HG03097 (cell line): ENCODE data around the gene NSUN4.
"Not testable (repeated sequence)": the region's sequence is repeated elsewhere in the genome, so short reads cannot be mapped to it uniquely, and the experiment has no call there.

Experiments
- ATAC-seq: cut with Tn5 transposase; IDR thresholded peaks from one replicate; pipeline ENCODE4 v1.9.1; 2021; ENCODE audit not compliant: unreplicated experiment, low FRiP score

The NSUN4 gene

GRCh38 chr1:46340404-46341221 lies at the start of gene NSUN4:
Gene NSUN4, plus strand, starts transcription at chr1:46340807. Its CDS starts 20 bp downstream, at chr1:46340827.
- ATAC-seq: peak; percentile 77

GRCh38 chr1:46295306-46295705 lies 45.3 kb upstream of the NSUN4 start:
- no peak for ATAC-seq

GRCh38 chr1:46298387-46298786 lies 42.2 kb upstream of the NSUN4 start:
- no peak for ATAC-seq

GRCh38 chr1:46300673-46301405 lies 39.8 kb upstream of the NSUN4 start:
- no peak for ATAC-seq

- no peak for ATAC-seq
Measured at GRCh38 chr1:46301406-46301807, 39.2 kb upstream of the NSUN4 start.

- peak; percentile 33 for ATAC-seq
Measured at GRCh38 chr1:46301808-46302640, 38.6 kb upstream of the NSUN4 start.

GRCh38 chr1:46302641-46303037 lies 38.0 kb upstream of the NSUN4 start:
- peak; percentile 21 for ATAC-seq

- ATAC-seq: peak; percentile 73
Measured at GRCh38 chr1:46303038-46303871, 37.4 kb upstream of the NSUN4 start, which contains the start of the genes LRRC41 and UQCRH. Gene LRRC41, minus strand, starts transcription at chr1:46303616. Its CDS starts 294 bp downstream, at chr1:46303322. Gene UQCRH, plus strand, starts transcription at chr1:46303698. Its CDS starts 69 bp downstream, at chr1:46303767.

- ATAC-seq: no peak
Measured at GRCh38 chr1:46303872-46304326, 36.7 kb upstream of the NSUN4 start.

- no peak for ATAC-seq
Measured at GRCh38 chr1:46306159-46306530, 34.5 kb upstream of the NSUN4 start.

- no peak for ATAC-seq
Measured at GRCh38 chr1:46309401-46310159, 31.0 kb upstream of the NSUN4 start.

GRCh38 chr1:46310321-46310720 lies 30.3 kb upstream of the NSUN4 start:
- no peak for ATAC-seq

- no peak for ATAC-seq
Measured at GRCh38 chr1:46315669-46316403, 24.8 kb upstream of the NSUN4 start.

- ATAC-seq: no peak
Measured at GRCh38 chr1:46317323-46317722, 23.3 kb upstream of the NSUN4 start.

GRCh38 chr1:46319301-46319700 lies 21.3 kb upstream of the NSUN4 start:
- not testable (repeated sequence) for ATAC-seq

GRCh38 chr1:46319960-46320914 lies 20.4 kb upstream of the NSUN4 start:
- ATAC-seq: not testable (repeated sequence)

- not testable (repeated sequence) for ATAC-seq
Measured at GRCh38 chr1:46322191-46322590, 18.4 kb upstream of the NSUN4 start.
